ENCODE measurements around the gene PRKCSH.

Gene PRKCSH

GRCh38 chr19:11482384-11483050 lies 47.1 kb downstream of the PRKCSH start (continued):
- TF ChIP-seq ZSCAN4 (tag by site-specific recombination; IDR thresholded peaks at IDR 0.05) (0 out of 2 replicates have a peak, but pooled peaks have one; percentile 8), GFI1B (tag by site-specific recombination; IDR thresholded peaks at IDR 0.05) (0 out of 2 replicates have a peak, but pooled peaks have one; percentile 7), ZSCAN23 (tag by site-specific recombination; IDR thresholded peaks at IDR 0.05) (peak; percentile 48; the same call in 1 of the 2 replicates), ZNF777 (tag by site-specific recombination; IDR thresholded peaks at IDR 0.05; ENCODE audit: borderline replicate concordance) (0 out of 2 replicates have a peak, but pooled peaks have one; percentile 57), ZNF426 (tag by site-specific recombination; IDR thresholded peaks at IDR 0.05) (no peak), ZSCAN5A (tag by site-specific recombination; IDR thresholded peaks at IDR 0.05) (peak; percentile 88), HOXD13 (CRISPR knock-in tag; IDR thresholded peaks at IDR 0.05; ENCODE audit: borderline replicate concordance) (no peak), ZNF394 (tag by site-specific recombination; IDR thresholded peaks at IDR 0.05; ENCODE audit: borderline replicate concordance) (peak; percentile 64; the same call in 1 of the 2 replicates), BCL11A (tag by site-specific recombination; IDR thresholded peaks at IDR 0.05; ENCODE audit: low read depth) (0 out of 2 replicates have a peak, but pooled peaks have one; percentile 71), ZNF623 (tag by site-specific recombination; IDR thresholded peaks at IDR 0.05) (no peak), ZNF223 (tag by site-specific recombination; IDR thresholded peaks at IDR 0.05) (no peak), YY1 (tag by site-specific recombination; IDR thresholded peaks at IDR 0.05) (peak; percentile 46; the same call in 1 of the 2 replicates), ZNF398 (tag by site-specific recombination; IDR thresholded peaks at IDR 0.05) (peak; percentile 69), ZNF610 (tag by site-specific recombination; IDR thresholded peaks at IDR 0.05; ENCODE audit: borderline replicate concordance) (peak; percentile 69), ZNF146 (tag by site-specific recombination; IDR thresholded peaks at IDR 0.05) (peak; percentile 10; the same call in 1 of the 2 replicates), FEZF1 (tag by site-specific recombination; IDR thresholded peaks at IDR 0.05) (0 out of 2 replicates have a peak, but pooled peaks have one; percentile 9), ZXDB (tag by site-specific recombination; IDR thresholded peaks at IDR 0.05) (peak; percentile 90), ZNF76 (tag by site-specific recombination; IDR thresholded peaks at IDR 0.05; ENCODE audit: borderline replicate concordance, low read depth) (peak; percentile 75; the same call in 1 of the 2 replicates), ZNF792 (tag by site-specific recombination; IDR thresholded peaks at IDR 0.05) (0 out of 2 replicates have a peak, but pooled peaks have one; percentile 9), ZNF660 (tag by site-specific recombination; IDR thresholded peaks at IDR 0.05) (peak; percentile 85), ZNF423 (tag by site-specific recombination; IDR thresholded peaks at IDR 0.05) (no peak), ZNF184 (tag by site-specific recombination; IDR thresholded peaks at IDR 0.05) (peak; percentile 33; the same call in 1 of the 2 replicates), MZF1 (tag by site-specific recombination; IDR thresholded peaks at IDR 0.05; ENCODE audit: borderline replicate concordance) (peak; percentile 27), KLF8 (tag by site-specific recombination; IDR thresholded peaks at IDR 0.05) (peak; percentile 90), KLF9 (tag by site-specific recombination; IDR thresholded peaks at IDR 0.05; ENCODE audit: low read depth) (peak; percentile 87), ZNF362 (tag by site-specific recombination; IDR thresholded peaks at IDR 0.05) (no peak), MEIS1 (CRISPR knock-in tag; IDR thresholded peaks at IDR 0.05; ENCODE audit: borderline replicate concordance) (no peak), YY2 (tag by site-specific recombination; IDR thresholded peaks at IDR 0.05) (peak; percentile 59; the same call in 1 of the 2 replicates), ZNF677 (tag by site-specific recombination; IDR thresholded peaks at IDR 0.05) (peak; percentile 71), IKZF3 (tag by site-specific recombination; IDR thresholded peaks at IDR 0.05) (0 out of 2 replicates have a peak, but pooled peaks have one; percentile 32), ZNF416 (tag by site-specific recombination; IDR thresholded peaks at IDR 0.05) (peak; percentile 97), ZIC2 (tag by site-specific recombination; IDR thresholded peaks at IDR 0.05) (peak; percentile 92), SP7 (tag by site-specific recombination; IDR thresholded peaks at IDR 0.05) (peak; percentile 84)
- TF ChIP-seq, protein P1, sequence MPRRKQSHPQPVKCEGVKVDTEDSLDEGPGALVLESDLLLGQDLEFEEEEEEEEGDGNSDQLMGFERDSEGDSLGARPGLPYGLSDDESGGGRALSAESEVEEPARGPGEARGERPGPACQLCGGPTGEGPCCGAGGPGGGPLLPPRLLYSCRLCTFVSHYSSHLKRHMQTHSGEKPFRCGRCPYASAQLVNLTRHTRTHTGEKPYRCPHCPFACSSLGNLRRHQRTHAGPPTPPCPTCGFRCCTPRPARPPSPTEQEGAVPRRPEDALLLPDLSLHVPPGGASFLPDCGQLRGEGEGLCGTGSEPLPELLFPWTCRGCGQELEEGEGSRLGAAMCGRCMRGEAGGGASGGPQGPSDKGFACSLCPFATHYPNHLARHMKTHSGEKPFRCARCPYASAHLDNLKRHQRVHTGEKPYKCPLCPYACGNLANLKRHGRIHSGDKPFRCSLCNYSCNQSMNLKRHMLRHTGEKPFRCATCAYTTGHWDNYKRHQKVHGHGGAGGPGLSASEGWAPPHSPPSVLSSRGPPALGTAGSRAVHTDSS (tag by site-specific recombination; IDR thresholded peaks at IDR 0.05) = peak; percentile 51; the same call in 1 of the 2 replicates
